KOPT-K1 (cell line): ENCODE measurements around the gene ORC2.
A peak's percentile ranks its signal among the peaks of the same experiment; 100 is the strongest.
"Not testable (repeated sequence)": the region's sequence is repeated elsewhere in the genome, so short reads cannot be mapped to it uniquely, and the experiment has no call there.

ENCODE experiments used
- H3K27ac ChIP-seq: fragments of 200-600 bp; sonication (generic); 2 replicates; pipeline ENCODE4 v1.5.1; 2016; ENCODE audit warnings: antibody characterized with exemption, mild to moderate bottlenecking, low read depth, low read length; ENCODE audit not compliant: poor library complexity, severe bottlenecking
- H3K36me3 ChIP-seq: fragments of 200-600 bp; sonication (generic); 2 replicates; pipeline ENCODE4 v1.5.1; 2017; ENCODE audit warnings: antibody characterized with exemption, mild to moderate bottlenecking, low read length, moderate library complexity; ENCODE audit not compliant: insufficient read depth
- H3K9me3 ChIP-seq: fragments of 200-600 bp; sonication (generic); 2 replicates; pipeline ENCODE4 v1.5.1; 2017; ENCODE audit warnings: antibody characterized with exemption, low read length, mild to moderate bottlenecking; ENCODE audit not compliant: insufficient read depth, poor library complexity, severe bottlenecking

ORC2 gene

DNA sequence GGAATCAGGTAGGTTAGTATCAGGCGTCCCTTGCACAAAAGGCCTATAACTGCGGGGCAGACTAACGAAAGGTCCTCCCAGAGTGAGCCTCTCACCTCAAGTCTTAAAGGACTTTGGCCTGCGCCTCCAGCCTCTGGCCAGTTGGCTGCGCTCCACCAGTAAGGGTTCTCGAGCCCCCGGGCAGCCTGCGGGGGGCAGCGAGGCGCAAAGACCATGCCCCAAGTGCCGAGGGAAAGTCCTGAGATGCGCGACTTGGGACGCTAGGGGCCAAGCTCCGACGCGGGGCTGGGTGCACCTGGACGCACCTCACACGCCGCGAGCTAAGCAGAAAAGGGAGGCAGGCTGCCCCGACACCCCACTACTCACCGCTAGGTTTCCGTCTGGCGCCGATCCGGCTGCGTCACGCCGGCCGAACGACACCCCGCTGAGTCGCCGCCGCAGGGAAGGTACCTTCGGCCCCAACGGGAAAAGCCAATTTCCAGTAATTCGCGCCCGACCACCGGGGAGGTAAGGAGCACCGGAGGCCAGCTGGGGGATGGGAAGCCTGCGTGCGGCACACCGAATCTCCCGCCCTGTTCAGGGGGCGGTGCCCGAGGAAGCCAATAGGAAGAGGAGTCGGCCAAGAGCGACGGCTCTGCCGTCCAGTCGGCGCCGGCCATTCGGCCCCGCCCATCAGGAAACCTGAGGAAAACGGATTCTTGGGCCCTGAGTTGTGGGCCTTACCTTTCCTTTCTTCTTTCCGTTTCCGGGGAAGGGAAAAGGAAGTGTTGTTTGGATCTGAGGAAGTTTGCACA lies at the start of gene ORC2:
Gene ORC2 (minus strand): TSS at position 537 of the 794 bp plus-strand sequence. CDS start 5,537 bp downstream, outside the sequence.
- H3K9me3 ChIP-seq = no peaks in the 10 kb centered on the region
- H3K27ac ChIP-seq = peak within 1 kb of the TSS; percentile 78
- peaks cover 26% of the 10 kb centered on the region for H3K36me3 ChIP-seq

DNA sequence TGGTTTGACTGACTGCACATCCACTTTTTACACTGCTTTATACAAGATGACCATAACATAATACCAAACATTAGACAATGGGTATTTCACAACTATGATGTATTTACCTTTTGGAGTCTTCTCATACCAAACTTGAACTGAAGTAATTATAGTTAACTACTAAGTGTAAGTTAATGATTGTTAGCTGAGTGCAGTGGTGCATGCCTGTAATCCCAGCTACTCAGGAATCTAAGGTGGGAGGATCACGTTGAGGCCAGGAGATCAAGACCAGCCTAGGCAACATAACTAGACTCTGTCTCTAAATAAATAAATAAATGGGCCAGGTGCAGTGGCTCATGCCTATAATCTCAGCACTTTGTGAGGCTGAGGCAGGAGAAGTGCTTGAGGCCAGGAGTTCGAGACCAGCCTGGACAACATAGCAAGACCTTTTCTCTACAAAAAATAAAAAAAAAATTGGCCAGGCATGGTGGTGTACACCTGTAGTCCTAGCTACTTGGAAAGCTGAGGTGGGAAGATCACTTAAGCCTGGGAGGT lies 44.9 kb upstream of the ORC2 start:
- H3K36me3 ChIP-seq = peaks cover 54% of the 10 kb centered on the region
- no peaks in the 10 kb centered on the region for H3K9me3 ChIP-seq
- H3K27ac ChIP-seq = no peak overlapping the region

DNA sequence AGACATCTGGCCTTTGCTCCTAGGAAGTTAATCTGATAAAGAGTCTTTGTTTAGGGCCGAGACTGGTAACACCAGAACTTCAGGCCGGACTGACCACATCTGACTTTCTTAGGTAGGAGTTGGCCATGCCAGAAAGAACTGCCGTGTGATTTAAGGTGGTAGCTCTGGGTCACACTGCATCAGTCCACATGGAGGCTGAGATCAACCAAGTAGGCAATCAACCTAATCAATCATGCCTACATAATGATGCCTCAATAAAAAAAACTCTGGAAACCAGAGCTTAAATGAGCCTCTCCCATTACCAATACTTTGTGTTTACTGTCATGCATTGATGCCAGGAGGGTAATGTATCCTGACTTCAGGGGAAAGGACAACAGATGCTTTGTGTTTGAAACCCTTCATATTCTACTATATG lies 44.1 kb upstream of the ORC2 start:
- H3K27ac ChIP-seq = no peak overlapping the region
- peaks cover 56% of the 10 kb centered on the region for H3K36me3 ChIP-seq
- no peaks in the 10 kb centered on the region for H3K9me3 ChIP-seq

DNA sequence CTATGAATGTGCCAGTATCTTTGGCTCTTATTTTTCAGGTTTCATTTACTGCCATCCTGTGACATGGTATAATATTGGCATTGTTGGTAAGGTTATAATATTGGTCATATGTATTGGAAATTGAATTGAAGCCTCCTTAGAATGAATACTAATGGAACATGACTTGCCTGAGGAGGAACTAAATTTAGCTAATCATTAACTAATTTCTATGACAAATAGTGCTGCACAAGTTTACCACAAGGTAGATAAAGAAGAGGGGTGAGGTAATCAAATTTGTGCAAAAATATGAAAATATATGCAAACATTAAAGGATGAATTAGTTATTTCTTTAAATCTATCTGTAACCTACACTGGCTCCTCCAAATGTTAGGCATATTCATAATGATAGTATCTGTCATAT lies 43.2 kb upstream of the ORC2 start:
- Histone ChIP-seq H3K27ac (no peak overlapping the region), H3K9me3 (no peaks in the 10 kb centered on the region), H3K36me3 (peaks cover 60% of the 10 kb centered on the region)

DNA sequence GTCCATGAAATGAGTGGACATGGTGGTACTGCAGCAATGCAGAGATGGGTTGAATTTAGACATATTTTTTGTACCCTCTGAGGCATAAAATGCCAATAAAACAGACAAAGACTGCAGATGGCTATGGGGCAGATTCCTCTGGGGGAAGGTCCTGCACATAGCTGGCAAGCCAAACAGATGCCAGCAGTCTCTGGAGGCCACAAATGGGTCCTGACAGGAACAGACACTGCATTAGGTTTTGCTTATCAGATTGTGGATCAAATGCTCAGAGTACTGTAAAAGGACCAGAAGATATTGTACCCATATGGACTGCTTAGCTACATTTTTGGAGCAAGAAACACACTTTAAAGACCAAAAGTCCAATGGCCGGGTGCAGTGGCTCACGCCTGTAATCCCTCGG lies 40.9 kb upstream of the ORC2 start:
- H3K27ac ChIP-seq = no peak overlapping the region
- no peaks in the 10 kb centered on the region for H3K9me3 ChIP-seq
- peaks cover 75% of the 10 kb centered on the region for H3K36me3 ChIP-seq

DNA sequence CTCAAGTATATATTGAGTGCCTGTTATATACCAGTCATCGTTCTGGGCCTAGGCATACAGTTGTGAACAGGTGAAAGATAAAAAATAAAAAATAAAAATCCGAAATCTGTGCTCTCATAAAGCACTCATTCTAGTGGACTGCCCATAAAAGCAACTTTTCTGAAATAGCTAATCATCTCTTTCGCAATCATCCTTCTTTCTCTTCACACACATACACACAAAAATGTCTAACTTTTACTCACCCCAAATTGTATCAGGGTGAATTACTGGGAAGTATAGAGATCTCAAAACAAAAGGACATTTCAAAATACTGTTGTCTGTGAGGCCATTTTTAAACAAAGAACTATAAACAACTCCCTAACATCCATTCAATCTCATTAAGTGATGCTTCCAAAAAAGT lies 29.6 kb upstream of the ORC2 start:
- Histone ChIP-seq H3K9me3 (no peaks in the 10 kb centered on the region), H3K27ac (no peak overlapping the region), H3K36me3 (peaks cover 90% of the 10 kb centered on the region)

DNA sequence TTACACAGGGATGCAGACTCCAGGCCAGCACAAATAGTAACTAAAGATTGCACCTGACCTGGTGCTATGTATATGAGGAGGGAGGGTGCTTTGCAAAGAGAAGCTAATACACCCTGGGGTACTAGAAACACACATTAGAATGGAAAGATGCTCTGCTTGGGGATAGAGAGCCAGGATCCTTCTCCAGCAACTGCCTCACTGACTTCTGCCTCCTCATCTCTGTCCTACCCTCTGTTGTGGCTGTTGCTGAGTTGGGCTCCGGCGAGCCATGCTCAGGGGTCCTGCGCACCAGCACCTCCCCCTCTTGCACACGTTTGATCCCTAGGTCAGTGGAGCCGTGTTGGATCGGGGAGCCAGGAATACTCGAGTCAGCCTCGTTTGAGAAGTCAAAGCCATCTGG lies 23.7 kb upstream of the ORC2 start:
- Histone ChIP-seq H3K27ac (no peak overlapping the region), H3K36me3 (peaks cover 76% of the 10 kb centered on the region), H3K9me3 (no peaks in the 10 kb centered on the region)

DNA sequence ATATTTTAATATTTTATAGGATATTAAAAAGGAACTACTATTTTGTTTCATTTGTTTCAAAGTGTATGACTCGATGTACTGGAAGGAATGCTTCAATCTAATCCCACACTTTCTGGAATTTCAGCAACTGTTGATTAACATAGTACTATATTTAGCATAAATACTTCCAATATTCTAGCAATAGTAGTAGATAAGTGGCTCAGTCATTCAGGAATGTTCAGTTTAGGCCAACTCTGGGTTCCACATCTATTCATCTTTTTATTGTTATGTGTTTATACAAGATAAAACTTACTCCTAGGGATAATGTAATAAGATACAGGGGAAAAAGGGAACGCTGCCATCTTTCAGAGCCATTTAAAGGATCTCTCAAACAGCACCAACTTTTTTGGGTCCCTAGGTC lies 22.3 kb upstream of the ORC2 start:
- Histone ChIP-seq H3K27ac (no peak overlapping the region), H3K36me3 (peaks cover 74% of the 10 kb centered on the region)

DNA sequence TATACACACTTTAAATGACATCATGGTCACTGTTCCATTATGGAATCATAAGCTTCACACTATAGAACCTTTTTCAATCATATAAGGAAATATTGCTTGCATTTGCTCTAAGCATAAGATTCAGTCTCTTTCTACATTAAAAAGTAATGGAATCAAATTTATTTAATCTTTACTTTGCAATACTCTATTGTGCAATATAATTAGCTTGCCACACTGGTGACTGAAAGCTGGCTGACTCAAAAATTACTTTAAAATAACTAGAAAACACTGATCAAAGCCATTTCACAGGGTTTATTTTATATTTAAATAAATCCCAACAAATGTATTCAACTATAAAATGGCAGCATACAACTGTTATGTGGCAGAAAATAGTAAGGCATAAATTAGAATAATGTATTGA lies 13.2 kb upstream of the ORC2 start:
- Histone ChIP-seq H3K36me3 (peaks cover 37% of the 10 kb centered on the region), H3K9me3 (no peaks in the 10 kb centered on the region), H3K27ac (no peak overlapping the region)

More for the DNA sequence above, 22.3 kb upstream of the ORC2 start:
- H3K9me3 ChIP-seq = no peaks in the 10 kb centered on the region

DNA sequence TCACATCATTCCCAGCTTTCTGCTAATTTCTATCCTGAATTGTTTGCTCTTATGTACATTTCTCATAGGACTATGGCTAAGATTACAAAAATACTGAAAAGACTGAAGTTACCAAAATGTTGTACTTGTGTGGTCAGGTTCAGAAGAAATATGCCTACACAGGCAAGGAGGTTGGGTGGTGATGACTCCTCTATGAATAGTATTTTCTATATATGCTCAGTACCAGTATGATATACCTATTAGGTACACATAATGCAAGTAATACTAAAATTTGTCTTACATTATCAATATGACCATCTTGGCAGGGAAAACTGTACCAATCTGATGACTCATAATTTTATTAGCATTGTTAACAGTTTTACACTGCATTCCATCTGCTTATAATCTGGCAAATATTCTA lies 12.2 kb upstream of the ORC2 start:
- Histone ChIP-seq H3K27ac (no peak overlapping the region), H3K36me3 (peaks cover 27% of the 10 kb centered on the region), H3K9me3 (no peaks in the 10 kb centered on the region)

DNA sequence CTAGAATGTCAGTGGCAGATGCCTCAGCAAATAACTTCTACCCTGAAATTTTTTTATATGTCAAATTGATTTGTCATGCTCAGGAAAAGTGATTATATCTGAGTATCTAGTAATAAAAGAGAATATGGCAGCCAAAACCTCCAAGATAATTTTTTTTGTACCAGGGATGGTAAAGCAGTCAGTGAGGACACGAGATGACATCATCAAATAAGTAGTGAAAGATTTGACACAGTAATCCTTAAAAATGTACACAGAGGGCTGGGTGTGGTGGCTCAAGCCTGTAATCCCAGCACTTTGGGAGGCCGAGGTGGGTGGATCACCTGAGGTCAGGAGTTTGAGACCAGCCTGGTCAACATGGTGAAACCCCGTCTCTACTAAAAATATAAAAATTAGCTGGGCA lies 6.6 kb upstream of the ORC2 start:
- not testable (repeated sequence) for H3K27ac ChIP-seq, H3K9me3 ChIP-seq, H3K36me3 ChIP-seq

DNA sequence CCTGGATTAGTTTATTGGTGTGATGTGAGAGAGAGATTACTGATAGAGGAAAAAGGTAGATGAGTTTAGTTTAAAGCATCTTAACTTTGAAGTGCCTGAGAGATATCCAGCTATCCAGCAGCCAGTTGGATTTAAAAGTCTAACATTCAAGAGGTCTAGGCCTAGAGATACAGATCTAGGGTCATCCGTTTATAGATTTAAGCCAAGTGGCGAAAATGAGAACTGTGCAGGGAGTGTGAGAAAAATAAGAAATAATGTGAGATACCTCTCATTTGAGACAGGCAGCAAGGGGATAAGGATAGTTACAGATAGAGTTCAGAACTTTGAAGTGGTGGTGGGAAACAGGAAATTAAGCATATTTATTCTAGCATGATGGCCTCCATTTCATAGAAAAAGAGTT lies 5.3 kb upstream of the ORC2 start:
- Histone ChIP-seq H3K9me3 (no peaks in the 10 kb centered on the region), H3K36me3 (peaks cover under 1% of the 10 kb centered on the region; the same call in 1 of the 2 replicates), H3K27ac (peak overlapping the region; percentile 2)

DNA sequence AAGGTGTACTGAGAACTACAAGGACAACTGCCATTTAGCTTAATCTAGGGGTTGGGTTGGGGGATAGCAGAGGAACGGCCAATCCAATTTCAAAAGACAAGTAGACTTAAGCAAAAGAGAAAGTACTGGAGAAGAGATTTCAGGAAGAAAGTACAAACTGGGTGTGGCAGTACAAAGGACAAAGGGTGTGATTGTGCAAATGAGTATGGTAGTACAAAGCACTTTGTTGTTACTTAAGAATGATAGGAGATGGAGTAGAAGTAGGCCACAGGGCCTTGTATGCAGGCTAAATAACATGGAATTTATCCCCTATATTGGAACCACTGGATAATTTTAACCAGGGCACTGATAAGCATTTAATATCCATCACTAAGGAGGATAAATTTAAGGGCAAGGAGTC lies 4.7 kb upstream of the ORC2 start:
- Histone ChIP-seq H3K9me3 (no peaks in the 10 kb centered on the region), H3K27ac (no peak overlapping the region), H3K36me3 (no peaks in the 10 kb centered on the region; the same call in 1 of the 2 replicates)

DNA sequence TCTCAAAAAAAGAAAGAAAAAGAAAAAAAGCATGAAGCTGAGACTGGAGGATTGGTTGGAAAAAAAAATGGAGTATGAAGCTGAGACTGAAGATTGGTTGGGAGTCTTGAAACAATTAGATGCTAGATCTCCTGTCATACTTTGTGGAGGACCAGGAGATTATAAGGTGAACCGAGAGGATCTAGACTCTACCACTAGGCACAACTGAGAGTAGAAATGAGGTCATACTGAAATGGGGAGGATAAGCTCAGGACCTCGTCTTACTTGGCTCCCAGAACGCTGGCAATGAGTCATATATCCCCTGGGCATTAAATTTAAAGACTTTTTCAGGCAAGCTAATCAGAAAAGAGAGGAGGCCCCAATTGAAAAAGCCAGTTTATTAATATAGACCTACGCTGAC lies 3.3 kb upstream of the ORC2 start:
- H3K27ac ChIP-seq = no peak overlapping the region

DNA sequence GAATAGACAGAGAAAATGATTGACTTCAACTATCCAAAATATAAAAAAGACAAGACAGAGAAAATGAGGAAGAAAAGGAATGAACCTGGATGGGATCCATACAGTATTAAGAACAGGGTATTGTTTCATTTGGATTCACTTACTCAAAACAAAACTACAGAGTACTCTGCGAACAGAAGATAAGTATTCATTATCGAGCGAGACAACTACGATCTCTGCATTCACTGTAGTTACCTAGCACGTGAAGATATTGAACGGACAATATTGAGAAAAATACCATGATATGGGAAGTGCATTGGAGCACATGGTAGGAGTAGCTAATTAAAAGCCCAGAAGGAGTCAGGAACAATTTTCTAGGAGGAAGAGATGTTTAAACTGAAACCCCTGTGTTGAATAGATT lies 1.0 kb upstream of the ORC2 start:
- H3K9me3 ChIP-seq = no peaks in the 10 kb centered on the region
- peaks cover 14% of the 10 kb centered on the region for H3K36me3 ChIP-seq
- peak overlapping the region; percentile 78 for H3K27ac ChIP-seq

More for the DNA sequence above, 3.3 kb upstream of the ORC2 start:
- H3K36me3 ChIP-seq = peaks cover under 1% of the 10 kb centered on the region; the same call in 1 of the 2 replicates
- no peaks in the 10 kb centered on the region for H3K9me3 ChIP-seq

DNA sequence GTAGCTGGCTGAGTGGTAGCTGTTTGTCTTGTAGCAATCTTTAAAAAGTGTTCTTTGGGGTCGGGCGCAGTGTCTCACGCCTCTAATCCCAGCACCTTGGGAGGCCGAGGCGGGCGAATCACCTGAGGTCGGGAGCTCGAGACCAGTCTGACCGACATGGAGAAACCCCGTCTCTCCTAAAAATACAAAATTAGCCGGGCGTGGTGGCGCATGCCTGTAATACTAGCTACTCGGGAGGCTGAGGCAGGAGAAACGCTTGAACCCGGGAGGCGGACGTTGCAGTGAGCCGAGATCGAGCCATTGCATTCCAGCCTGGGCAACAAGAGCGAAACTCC lies 425 bp upstream of the ORC2 start:
- H3K27ac ChIP-seq = peak overlapping the region; percentile 78
- H3K9me3 ChIP-seq = not testable (repeated sequence)
- peaks cover 20% of the 10 kb centered on the region for H3K36me3 ChIP-seq
